GM18861 (cell line): ENCODE results near the gene CRB1.
A peak's percentile ranks its signal among the peaks of the same experiment; 100 is the strongest.
"Not testable (repeated sequence)": the region's sequence is repeated elsewhere in the genome, so short reads cannot be mapped to it uniquely, and the experiment has no call there.

Source experiments
- ATAC-seq: cut with Tn5 transposase; IDR thresholded peaks from one replicate; pipeline ENCODE4 v1.9.1; 2021; ENCODE audit not compliant: unreplicated experiment

Gene CRB1

DNA sequence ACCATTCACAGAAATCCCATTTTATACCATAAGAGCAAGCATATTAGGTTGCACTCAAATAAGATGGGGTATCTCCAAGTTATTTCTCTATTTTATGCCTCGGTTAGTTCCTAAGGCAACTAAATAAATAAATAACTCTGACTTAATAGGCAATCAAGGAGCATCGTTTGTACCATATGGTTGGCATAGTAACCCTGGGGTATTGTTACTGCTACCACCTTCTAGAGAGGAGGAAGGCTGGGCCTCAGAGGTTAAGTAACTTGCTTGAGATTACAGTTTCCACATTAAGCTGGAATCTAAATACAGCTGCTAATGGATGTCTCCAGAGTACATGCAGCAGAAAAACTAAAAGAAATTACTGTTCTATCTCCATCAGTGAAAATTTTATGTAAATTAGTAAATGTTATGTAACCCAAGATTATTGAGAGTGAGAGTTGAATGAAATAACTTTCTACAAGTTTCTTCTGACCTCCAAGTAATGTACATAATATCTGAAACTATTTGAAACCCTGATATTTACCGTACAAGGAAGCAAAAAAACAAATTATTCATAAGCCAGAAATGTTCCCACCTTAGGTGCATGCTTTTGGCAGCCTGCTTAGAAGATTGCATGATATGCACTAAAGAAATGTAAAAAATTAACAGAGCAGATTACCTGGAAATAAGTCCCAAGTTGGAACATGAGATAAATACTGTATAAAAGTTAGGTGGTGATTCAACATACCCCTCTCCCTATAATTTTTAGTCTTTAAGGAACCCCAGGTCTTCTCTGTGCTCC is 127.0 kb downstream of the CRB1 start:
- no peak for ATAC-seq

DNA sequence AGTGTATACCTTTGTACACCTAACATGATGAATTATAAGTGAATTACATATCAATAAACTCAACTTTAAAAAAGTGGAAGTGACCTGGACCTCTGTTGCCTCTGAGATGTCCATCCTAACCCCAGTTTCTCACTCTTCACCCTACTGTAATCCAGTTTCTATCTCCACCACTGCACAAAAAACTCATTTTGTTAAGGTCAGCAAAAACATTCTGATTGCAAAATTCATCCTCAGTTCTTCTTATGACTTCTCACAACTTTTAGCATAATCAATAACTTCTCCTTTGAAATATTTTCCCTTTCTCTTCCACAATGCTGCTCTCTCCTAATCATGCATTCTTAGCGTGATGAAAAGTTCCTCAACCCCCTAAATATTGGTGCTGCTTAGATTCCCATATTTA is 129.8 kb downstream of the CRB1 start:
- no peak for ATAC-seq

DNA sequence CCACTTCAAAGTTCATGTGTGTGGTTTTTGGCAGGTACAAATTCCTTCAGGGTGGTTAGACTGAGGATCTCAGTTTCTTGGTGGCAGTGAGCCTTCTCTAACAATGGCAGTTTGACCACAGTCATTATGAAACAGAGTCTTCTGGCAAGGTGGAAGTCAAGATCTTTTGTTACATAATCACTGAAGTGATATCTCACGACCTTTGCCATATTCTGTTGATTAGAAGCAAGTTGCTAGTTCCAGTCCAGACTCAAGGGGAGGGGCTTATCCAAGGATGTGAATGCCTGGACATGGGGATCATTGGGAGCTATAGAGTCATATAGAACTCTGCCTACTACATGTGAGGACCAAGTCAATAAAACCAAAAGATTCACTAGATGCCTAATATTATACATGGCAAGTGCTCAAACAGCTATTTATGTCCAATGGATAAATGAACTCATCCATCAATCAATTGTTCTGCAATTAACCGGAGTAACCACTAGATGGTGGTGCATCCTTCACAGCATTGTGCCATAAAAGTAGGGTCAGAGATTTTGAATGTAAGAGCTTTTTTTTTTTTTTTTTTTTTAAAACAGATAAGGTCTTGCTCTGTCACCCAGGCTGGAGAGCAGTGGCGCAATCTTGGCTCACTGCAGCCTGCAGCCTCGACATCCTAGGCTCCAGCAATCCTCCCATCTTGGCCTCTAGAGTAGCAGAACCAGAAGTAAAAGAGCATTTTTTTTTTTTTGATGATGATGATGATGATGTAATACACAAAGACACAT is 131.9 kb downstream of the CRB1 start:
- ATAC-seq = peak; percentile 88

DNA sequence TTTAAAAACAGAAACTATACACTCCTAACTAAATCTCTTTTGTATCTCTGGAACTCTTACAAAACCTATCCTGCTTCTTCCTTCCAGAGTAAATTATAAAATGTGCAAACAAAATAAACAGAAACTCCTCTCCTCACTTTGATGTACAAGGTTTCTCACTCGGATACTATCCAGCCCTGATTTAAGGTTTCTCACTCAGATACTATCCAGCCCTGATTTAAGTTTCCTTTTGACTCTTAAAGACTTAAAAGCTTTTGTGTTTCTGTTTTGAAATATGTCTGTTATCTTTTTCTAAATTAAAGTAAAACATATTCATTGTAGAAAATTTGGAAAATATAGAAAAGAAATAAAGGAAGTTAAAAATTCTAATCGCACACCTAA is 132.5 kb downstream of the CRB1 start:
- no peak for ATAC-seq

DNA sequence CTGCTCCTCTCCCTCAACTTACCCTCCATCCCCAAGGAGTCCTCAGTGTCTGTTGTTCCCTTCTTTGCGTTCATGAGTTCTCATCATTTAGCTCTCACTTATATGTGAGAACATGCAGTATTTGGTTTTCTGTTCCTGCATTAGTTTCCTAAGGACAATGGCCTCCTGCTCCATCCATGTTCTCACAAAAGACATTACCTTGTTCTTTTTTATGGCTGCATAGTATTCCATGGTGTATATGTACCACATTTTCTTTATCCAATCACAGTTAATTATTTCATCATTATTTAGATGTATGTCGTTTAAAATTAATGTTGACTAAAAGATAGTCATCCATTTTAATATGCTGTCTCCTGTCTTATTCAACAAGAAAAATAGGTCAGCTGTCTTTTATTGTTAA is 134.1 kb downstream of the CRB1 start:
- ATAC-seq = no peak

DNA sequence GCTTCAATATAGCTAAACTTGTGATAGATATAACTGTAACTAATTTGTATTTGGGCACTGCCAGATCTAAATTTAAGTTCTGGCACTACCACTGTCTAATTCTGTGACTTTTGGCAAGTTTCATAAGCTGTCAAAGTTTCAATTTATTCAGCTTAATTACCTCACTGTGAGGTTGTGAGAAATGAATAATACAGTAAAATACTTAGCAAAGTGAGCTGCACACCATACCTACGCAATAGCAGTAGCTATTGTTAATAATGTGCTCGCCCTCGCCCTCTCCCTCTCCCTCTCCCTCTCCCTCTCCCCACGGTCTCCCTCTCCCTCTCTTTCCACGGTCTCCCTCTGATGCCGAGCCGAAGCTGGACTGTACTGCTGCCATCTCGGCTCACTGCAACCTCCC is 136.7 kb downstream of the CRB1 start:
- ATAC-seq = not testable (repeated sequence)

DNA sequence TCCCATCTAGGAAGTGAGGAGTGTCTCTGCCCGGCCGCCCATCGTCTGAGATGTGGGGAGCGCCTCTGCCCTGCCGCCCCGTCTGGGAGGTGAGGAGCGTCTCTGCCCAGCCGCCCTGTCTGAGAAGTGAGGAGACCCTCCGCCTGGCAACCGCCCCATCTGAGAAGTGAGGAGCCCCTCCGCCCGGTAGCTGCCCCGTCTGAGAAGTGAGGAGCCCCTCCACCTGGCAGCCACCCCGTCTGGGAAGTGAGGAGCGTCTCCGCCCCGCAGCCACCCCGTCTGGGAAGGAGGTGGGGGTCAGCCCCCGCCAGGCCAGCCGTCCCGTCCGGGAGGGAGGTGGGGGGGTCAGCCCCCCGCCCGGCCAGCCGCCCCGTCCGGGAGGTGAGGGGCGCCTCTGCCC is 137.6 kb downstream of the CRB1 start:
- not testable (repeated sequence) for ATAC-seq

DNA sequence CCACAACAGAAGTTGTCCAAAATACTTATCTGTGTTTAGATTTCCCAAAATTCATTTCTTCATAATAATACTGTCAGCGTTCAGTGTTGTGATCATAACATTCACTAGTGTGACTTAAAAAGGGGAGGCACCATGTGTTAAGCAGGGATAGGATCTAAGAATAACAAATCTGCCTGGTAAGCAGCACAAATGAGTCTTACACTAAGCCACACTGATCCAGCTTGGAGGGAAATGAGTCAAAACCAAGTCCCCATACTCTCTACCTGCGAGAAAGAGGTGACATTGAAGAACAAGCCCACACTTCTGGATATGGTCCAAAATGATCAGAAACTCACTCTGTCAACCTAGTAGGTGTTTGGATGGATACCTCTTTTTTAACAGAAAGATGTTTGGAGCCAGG is 145.5 kb downstream of the CRB1 start:
- ATAC-seq = no peak

DNA sequence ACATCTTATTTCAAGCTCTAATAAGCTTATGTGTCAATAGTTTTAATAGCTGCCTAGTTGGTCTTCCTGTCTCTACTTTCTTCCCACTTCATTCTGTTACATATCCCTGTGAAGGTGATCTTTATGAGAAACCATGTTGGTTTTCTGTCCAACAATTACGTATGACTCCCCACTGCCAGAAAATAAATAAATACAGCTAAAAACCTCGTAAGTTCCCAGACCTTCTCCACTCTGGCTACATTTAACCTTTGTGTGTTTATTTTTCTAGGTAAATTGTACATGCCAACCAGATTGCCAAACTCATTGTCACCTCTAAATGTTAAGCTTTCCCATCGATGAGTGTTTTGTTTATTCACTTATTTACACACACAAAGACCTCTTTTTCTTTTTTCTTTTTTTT is 147.2 kb downstream of the CRB1 start:
- ATAC-seq = no peak

DNA sequence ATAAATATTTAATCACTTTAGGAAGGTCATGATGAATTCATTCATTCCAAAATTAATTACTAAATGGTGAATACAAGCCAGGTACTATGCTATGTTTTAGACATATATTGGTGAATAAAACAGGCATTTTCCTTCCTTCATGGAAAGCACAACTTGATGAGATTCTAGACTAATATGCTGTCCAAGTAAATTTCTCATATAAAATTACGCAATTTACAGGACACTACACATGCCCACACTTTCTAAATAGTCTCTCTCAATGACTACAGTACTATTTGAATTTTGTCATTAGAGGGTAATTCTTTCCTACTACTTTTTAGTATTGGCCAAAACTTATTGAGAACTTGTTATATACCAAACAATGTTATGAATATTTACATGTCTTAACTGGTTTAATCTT is 150.6 kb downstream of the CRB1 start:
- no peak for ATAC-seq

DNA sequence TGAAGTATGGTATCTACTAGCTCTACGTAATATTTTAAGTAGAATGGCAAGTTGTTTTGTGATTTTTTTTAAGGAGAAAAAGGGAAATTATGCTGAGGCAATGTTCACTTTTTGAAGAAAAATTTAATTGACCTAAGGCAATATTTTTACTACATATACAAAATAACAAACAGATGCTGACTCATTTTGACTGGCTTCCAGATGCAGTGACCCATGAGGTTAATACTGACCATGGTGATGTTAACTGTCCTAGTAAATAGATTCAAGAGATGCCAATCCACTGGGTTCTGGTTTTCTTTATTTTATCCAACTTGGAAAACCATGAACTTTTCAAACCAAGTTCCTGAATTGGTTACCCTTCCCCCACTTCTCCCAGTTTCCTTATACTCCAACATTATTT is 154.9 kb downstream of the CRB1 start:
- ATAC-seq = no peak

DNA sequence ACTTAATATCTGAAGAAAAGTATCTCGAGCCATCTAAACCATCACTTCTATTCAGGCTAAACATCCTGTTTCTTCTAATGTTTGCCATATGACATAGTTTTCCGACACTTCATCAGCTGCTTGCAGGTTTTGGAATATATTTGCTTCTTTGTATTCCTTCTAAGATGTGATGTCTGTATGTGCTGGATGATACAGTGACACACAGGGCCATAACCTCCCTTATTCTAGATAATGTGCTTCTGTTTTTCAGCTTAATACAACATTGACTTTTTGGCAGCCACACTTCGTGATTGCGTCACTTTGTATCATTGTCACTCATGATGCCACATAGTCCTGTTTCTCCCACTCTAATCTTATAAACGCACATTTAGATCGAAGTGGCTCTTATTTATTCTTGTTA is 156.3 kb downstream of the CRB1 start:
- no peak for ATAC-seq

DNA sequence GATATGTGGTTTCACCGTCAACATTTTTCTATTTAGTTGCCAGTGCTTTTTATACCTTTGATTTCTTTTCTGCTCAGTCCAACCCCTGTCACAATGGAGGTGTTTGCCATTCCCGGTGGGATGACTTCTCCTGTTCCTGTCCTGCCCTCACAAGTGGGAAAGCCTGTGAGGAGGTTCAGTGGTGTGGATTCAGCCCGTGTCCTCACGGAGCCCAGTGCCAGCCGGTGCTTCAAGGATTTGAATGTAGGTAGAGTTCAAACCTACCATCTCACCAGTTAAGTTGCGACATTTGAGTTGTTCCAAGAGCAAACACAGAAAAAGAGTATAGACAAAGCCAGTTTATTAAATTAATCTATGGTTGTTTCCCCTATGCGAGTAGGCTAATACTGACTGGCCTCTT is 161.3 kb downstream of the CRB1 start:
- ATAC-seq = no peak

DNA sequence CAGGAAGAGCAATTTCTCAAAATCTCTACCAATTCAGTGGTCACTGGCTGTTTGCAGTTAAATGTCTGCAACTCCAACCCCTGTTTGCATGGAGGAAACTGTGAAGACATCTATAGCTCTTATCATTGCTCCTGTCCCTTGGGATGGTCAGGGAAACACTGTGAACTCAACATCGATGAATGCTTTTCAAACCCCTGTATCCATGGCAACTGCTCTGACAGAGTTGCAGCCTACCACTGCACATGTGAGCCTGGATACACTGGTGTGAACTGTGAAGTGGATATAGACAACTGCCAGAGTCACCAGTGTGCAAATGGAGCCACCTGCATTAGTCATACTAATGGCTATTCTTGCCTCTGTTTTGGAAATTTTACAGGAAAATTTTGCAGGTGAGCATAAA is 167.2 kb downstream of the CRB1 start:
- no peak for ATAC-seq

DNA sequence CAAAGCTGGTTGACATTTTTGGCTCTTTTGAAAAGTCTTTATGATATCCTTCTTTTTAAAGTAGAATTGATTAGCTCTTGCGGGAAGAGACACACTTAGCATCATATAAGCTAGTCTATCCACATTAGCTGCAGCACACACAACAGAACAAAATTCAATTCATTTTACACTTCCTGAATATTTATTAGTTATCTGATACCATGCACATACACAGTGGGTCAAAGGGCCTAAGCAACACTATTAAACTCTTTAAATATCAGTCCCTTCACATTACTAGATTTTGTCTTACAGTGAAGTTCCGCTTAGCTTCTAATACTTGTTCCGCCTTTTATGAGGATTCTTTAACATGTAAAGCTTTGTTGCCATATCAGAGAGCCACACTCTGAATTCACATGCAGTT is 169.5 kb downstream of the CRB1 start:
- ATAC-seq = no peak

DNA sequence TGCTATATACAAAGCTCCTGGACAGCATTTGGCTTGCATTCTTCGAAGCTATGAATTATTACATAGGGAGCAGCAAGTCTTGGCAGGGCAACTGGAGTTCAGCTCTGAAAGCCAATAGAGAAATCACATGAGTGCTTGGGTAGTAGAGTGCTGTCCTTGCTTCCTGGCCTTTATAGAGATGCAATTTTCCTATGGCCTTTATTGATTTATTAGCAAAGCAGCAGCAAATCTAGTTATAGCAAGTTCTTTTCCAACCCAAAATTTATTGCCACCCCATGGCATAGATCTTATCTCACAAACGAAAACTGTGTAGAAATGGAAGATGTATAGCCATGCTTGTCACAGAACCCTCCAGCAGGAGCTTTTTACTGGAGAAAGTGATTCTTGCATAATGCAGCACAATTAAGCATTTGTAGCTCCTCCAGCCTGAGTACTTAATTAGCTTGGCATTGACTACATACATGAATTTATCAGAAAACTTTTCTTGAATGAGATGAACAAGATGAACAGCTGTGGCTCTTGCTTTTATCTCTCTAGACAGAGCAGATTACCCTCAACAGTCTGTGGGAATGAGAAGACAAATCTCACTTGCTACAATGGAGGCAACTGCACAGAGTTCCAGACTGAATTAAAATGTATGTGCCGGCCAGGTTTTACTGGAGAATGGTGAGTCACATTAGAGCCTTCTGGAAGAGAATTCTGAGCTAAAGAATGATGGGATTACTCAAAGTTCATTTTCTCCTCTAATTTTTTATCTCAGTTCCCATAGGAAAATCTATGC is 170.1 kb downstream of the CRB1 start:
- no peak for ATAC-seq

DNA sequence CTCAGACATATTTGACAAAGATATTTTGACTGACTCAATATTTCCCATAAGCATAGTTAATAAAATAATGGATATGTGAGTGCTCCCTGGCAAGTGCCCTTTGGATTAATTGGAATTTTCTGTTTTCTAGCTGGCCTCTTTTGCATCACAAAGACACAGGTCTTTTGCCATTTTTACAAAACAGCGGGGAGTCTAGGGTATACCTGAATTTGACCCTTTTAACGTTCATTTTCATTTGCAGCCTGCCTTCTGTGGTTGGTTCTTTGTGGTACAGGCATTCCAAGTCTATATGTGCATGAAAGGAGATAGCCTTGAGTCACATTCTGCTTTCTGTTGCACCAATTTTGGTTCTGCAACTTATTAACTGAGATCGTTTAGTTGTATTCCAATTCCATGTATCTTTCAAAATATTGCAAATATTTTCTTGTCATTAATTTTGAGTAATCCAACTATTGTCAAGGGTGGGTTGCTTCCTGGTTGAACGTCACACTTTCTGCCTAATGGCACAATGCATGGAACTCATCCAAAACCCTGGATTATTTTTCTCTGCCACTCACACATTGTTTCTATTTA is 171.7 kb downstream of the CRB1 start:
- no peak for ATAC-seq

DNA sequence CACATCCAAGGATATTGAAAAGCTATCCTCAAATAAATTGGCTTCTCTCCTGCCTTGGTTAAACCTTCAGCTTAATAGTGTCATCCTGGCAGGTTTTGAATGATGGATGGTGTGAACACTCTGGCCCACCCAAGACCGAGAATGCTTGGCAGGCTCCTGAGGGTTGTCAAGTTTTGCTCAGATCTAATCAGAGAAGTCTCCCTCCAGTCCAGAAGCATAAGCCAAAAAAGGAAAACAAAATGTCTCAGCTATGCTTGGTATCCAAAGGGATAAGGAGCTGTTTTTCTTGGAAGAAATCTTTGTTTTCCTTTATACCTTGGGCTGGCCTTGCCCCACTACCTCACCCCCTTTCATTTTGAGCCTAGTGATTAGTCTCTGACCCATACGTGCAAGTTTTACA is 172.7 kb downstream of the CRB1 start:
- ATAC-seq = no peak

DNA sequence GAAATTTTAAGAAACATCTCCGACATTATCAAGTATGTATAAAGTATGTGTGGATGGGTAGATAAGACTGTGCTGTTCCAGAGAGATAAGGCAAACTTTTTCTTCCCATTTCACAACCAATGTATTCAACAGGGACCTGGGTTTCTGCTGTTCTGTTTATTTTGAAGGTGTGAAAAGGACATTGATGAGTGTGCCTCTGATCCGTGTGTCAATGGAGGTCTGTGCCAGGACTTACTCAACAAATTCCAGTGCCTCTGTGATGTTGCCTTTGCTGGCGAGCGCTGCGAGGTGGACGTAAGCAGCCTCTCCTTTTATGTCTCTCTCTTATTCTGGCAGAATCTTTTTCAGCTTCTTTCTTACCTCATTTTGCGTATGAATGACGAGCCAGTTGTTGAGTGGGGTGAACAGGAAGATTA is 174.0 kb downstream of the CRB1 start:
- ATAC-seq = no peak

DNA sequence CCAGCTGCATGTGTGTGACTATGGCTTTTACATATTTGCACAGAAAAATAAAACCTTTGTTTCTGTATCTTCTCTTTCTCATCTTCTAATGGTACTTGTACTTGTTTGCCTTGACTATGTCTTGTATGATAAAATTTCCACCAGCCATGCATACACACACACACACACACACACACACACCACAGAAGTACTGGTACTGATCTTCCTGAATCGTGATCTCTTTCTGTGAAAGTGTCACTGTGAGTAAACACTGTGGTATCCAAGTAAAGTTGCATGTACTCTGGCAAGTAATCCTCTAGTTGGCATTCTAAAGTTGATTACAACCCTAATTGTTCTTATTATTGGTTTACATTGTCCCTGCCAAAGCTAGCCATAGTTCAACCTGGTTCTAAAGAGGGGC is 176.7 kb downstream of the CRB1 start:
- ATAC-seq = no peak

DNA sequence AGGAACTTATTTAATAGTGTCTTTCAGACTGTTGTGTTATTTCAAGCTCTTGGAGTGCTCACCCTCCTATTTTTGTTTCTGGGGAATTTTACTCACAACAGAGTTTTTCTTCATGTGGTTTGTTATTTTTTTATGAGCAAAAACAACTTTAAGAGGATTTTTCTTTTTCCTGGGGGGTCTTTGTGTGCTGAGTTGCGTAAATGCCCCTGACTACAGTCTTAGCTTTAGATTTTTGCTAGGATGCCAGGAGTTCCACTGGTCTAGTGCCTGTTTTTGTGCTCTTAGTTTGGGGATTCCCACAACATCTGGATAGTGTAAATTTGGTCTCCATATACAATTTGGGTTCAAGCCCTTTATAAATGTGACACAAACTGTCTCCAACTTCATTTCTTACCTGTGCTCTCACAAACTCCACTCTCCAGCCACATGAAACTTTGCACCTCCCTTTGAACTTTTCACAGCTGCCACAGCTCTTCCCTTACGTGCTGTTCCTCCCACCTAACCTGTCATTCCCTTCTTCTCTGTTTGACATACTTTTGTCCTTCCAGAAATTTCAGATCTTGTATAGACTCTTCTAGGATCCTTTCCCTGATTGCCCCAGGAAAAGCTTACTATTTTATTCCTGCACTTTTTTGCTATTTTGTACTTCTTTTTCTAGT is 180.2 kb downstream of the CRB1 start:
- no peak for ATAC-seq
